Measurements from ENCODE around the gene MAMDC2.
"Not testable (repeated sequence)": the region's sequence is repeated elsewhere in the genome, so short reads cannot be mapped to it uniquely, and the experiment has no call there.

Gene MAMDC2

DNA sequence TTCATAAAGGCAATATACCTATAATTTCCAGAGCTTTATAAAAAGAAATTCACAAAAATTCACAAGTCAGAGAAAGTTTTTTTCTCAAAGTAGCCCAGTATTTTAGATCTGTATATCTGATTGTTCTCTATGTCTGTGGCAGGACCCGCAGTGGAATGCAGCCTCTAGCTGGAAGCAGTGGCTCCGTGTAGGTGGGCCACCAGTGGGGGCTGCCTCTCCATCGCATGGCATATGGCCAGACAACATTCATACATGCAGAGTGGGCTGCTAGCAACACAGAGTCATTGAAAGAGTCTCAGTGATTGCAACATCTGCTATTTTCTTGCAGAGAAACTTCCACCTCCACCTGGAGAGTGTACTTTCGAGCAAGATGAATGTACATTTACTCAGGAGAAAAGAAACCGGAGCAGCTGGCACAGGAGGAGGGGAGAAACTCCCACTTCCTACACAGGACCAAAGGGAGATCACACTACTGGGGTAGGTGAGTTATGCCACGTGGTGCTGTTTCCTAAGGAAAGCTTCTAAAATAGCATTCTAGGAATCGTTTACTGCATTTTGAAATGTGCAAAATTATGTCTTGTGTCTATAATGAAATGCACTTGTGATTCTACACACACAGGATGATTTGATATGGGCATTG, 126.6 kb downstream of the MAMDC2 start:
- no peak for DNase-seq (ENCODE audit: extremely low read depth in 1 of 2, low read depth in 1 of 2)

GRCh38 chr9:70172532-70172931, 128.9 kb downstream of the MAMDC2 start:
- no peak for DNase-seq (ENCODE audit: extremely low read depth in 1 of 2, low read depth in 1 of 2)

DNA sequence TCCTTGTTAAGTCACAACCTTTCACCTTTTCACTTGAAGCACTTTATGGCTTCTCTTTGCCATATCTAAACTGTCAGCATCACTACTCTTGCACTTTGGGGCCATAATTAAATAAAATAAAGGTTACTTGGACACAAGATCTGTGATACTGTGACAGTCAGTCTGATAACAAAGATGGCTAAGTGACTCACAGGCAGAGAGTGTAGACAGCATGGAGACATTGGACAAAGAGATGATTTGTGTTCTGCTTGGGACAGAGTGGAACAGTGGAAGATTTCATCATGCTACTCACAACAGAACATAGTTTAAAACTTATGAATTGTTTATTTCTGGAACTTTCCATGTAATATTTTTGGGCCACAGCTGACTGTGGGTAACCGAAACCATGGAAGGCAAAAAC, 133.5 kb downstream of the MAMDC2 start:
- no peak for DNase-seq (ENCODE audit: extremely low read depth in 1 of 2, low read depth in 1 of 2)

- no peak for DNase-seq (ENCODE audit: extremely low read depth in 1 of 2, low read depth in 1 of 2)
Measured at GRCh38 chr9:70192707-70193106, 149.1 kb downstream of the MAMDC2 start.

GRCh38 chr9:70195456-70195855, 151.8 kb downstream of the MAMDC2 start:
- no peak for DNase-seq (ENCODE audit: extremely low read depth in 1 of 2, low read depth in 1 of 2)

DNA sequence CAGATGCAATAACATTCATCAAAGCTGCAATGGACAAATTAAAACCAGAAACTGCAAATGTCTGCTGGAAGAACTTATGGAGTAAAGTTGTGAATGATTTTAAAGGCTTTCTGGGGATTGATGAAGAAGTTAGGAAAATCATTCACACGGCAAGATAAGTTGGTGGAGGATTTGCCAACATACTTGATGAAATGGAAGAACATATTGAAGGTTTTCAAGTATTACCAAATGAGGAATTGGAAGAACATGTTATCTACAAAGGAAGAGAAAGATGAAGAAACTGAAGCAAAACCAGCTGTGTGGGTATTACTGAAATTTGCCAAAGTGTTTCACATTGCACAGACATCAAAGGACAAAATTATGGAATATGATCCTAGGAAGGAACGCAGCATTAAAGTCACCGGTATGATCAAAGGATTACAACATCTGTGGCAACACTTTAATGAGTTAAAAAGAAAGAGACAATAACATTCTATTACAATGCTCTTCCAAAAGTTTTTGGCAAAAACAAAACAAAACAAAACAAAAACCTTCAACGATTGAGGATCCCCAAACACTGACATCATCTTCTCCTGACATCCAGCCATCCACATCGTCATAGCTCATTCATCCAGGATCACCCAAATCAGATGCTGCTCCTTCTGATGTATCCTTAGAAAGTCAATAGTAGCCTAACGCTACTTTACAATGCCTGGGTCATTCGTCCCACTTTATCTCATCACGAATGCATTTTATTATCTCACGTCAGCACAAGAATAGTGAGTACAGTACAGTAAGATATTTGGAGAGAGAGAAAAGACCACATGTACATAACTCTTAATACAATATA, 153.8 kb downstream of the MAMDC2 start:
- DNase-seq (ENCODE audit: extremely low read depth in 1 of 2, low read depth in 1 of 2) = no peak

DNA sequence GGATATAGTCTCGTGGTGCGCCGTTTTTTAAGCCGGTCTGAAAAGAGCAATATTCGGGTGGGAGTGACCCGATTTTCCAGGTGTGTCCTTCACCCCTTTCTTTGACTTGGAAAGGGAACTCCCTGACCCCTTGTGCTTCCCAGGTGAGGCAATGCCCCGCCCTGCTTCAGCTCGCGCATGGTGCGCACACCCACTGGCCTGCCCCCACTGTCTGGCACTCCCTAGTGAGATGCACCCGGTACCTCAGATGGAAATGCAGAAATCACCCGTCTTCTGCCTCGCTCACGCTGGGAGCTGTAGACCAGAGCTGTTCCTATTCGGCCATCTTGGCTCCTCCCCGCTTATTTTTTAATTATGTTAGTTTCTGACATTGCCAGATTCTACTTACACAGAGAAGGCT, 161.1 kb downstream of the MAMDC2 start:
- DNase-seq (ENCODE audit: extremely low read depth in 1 of 2, low read depth in 1 of 2) = not testable (repeated sequence)

- no peak for DNase-seq (ENCODE audit: extremely low read depth in 1 of 2, low read depth in 1 of 2)
Measured at GRCh38 chr9:70205366-70206020, 161.8 kb downstream of the MAMDC2 start.

- DNase-seq (ENCODE audit: extremely low read depth in 1 of 2, low read depth in 1 of 2) = no peak
Measured at GRCh38 chr9:70217029-70217428, 173.4 kb downstream of the MAMDC2 start.

- no peak for DNase-seq (ENCODE audit: extremely low read depth in 1 of 2, low read depth in 1 of 2)
Measured at GRCh38 chr9:70218767-70219166, 175.1 kb downstream of the MAMDC2 start.

DNA sequence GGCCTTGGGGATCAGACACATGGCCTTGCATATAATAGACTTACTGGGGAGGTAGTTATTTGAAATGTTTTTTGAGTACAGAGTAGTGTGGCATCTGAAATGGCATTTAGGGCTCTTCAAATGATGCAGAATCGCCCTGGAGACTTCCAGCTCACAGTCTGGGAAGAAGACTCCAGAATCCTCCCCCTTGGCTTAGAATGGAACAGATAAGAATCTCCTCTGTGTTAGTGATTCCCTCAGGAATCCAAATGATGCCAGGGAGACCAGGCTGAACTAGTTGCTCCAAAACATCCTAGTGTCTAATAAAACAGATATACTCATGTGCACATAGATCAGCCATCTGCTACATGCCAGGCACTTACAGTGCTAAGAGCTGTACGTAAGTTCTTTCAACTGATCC, 176.6 kb downstream of the MAMDC2 start:
- no peak for DNase-seq (ENCODE audit: extremely low read depth in 1 of 2, low read depth in 1 of 2)

- DNase-seq (ENCODE audit: extremely low read depth in 1 of 2, low read depth in 1 of 2) = no peak
Measured at GRCh38 chr9:70222354-70222753, 178.7 kb downstream of the MAMDC2 start.

GRCh38 chr9:70228118-70228517, 184.5 kb downstream of the MAMDC2 start:
- no peak for DNase-seq (ENCODE audit: extremely low read depth in 1 of 2, low read depth in 1 of 2)

- no peak for DNase-seq (ENCODE audit: extremely low read depth in 1 of 2, low read depth in 1 of 2)
Measured at GRCh38 chr9:70228611-70229010, 185.0 kb downstream of the MAMDC2 start.

- DNase-seq (ENCODE audit: extremely low read depth in 1 of 2, low read depth in 1 of 2) = no peak
Measured at GRCh38 chr9:70229026-70229425, 185.4 kb downstream of the MAMDC2 start.

GRCh38 chr9:70229579-70229978, 185.9 kb downstream of the MAMDC2 start:
- no peak for DNase-seq (ENCODE audit: extremely low read depth in 1 of 2, low read depth in 1 of 2)

DNA sequence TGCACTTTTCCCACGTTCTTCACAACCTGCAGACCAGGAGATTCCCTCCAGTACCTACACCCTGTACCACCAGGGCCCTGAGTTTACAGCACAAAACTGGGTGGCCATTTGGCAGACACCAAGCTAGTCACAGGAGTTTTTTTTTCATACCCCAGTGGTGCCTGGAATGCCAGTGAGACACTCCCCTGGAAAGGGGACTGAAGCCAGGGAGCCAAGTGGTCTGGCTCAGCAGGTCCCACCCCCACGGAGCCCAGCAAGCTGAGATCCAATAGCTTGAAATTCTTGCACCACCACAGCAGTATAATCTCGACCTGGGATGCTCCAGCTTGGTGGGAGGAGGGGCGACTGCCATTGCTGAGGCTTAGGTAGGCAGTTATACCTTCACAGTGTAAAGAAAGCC, 188.8 kb downstream of the MAMDC2 start:
- DNase-seq (ENCODE audit: extremely low read depth in 1 of 2, low read depth in 1 of 2) = no peak

DNA sequence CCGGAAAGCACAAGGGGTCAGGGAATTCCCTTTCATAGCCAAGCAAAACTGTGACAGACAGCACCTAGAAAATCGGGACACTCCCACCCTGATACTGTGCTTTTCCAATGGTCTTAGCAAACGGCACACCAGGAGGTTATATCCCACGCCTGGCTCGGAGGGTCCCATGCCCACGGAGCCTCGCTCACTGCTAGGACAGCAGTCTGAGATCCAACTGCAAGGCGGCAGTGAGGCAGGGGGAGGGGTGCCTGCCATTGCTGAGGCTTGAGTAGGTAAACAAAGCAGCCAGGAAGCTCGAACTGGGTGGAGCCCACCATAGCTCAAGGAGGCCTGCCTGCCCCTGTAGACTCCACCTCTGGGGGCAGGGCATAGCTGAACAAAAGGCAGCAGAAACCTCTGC, 190.6 kb downstream of the MAMDC2 start:
- DNase-seq (ENCODE audit: extremely low read depth in 1 of 2, low read depth in 1 of 2) = not testable (repeated sequence)

GRCh38 chr9:70245952-70246351, 202.3 kb downstream of the MAMDC2 start:
- not testable (repeated sequence) for DNase-seq (ENCODE audit: extremely low read depth in 1 of 2, low read depth in 1 of 2)

GRCh38 chr9:70250221-70250620, 206.6 kb downstream of the MAMDC2 start:
- no peak for DNase-seq (ENCODE audit: extremely low read depth in 1 of 2, low read depth in 1 of 2)

DNA sequence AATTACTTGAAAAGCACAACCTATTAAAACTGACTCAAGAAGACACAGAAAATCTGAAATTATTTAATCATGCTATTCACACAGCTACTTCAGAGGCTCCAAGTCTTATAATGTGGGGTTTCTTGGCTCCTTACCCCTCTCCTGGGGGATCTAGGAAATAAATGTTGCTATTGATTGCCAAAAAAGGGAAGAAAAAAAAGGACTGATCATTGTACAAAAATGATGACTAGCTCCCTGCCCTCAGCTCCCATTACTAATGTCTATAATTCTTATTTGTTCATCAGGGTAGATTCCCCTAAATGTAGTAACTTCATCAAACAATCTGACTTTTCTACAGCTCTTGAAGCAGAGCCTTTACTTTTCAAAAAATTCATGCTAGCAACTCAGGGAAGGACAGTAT, 211.8 kb downstream of the MAMDC2 start:
- no peak for DNase-seq (ENCODE audit: extremely low read depth in 1 of 2, low read depth in 1 of 2)

DNA sequence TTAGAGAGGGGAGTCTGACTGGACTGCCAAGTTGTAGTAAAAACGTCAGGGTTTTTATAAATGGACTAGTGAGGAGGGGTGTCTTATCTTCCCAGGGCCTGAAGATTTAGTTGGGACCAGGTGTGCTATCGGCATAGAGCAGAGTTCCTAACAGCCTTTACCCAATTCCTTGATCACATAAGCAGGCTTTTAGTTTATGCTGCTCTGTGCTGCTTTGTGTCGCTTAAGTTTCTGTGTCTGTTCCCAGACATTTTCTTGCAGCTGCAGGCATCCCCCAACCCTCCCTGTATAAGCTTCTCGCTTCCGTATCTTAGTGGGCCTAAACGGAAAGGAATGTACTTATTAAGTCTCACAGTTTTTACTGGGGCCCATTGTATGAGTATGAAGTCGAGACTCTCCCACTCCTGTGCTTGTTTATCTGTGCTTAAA, 212.5 kb downstream of the MAMDC2 start:
- DNase-seq (ENCODE audit: extremely low read depth in 1 of 2, low read depth in 1 of 2) = no peak
